Liver (tissue), 9 donors: ENCODE data around the gene C6orf120. TPM values are rescaled to one million over a fixed set of nuclear protein-coding genes. Genes with fewer than 3 reads are reported as not detected.

Experiments
- DNase-seq: peaks from one replicate; pipeline ENCODE4 v3.0.0-alpha.2; 2017; ENCODE audit warnings: low spot score
- H3K27ac ChIP-seq, 2 donors: one replicate each; pipeline ENCODE4 v1.7.0; 2013; ENCODE audit warnings: inconsistent platforms in 2 of 2, low read length in 2 of 2, control low read depth in 1 of 2, low read depth in 1 of 2, mild to moderate bottlenecking in 1 of 2
- H3K27me3 ChIP-seq, 4 donors: one replicate each; pipeline versions ENCODE4 v1.6.1 to v1.7.0; 2013; ENCODE audit warnings: low read length in 3 of 4, inconsistent platforms in 1 of 4, mild to moderate bottlenecking in 1 of 4, moderate library complexity in 1 of 4; ENCODE audit not compliant: control insufficient read depth in 4 of 4, insufficient read depth in 4 of 4
- H3K36me3 ChIP-seq, 4 donors: one replicate each; pipeline versions ENCODE4 v1.6.1 to v1.7.0; 2013; ENCODE audit warnings: low read length in 3 of 4, mild to moderate bottlenecking in 3 of 4, low read depth in 1 of 4, moderate library complexity in 1 of 4; ENCODE audit not compliant: control insufficient read depth in 4 of 4, insufficient read depth in 3 of 4
- H3K4me1 ChIP-seq, 4 donors: one replicate each; pipeline versions ENCODE4 v1.6.1 to v1.7.0; 2013; ENCODE audit warnings: low read length in 3 of 4, mild to moderate bottlenecking in 3 of 4, moderate library complexity in 1 of 4; ENCODE audit not compliant: control insufficient read depth in 4 of 4, insufficient read depth in 4 of 4
- H3K4me3 ChIP-seq, 3 donors: one replicate each; pipeline versions ENCODE4 v1.6.1 to v1.7.0; 2013; ENCODE audit warnings: low read length in 3 of 3, control low read depth in 1 of 3, low read depth in 1 of 3, mild to moderate bottlenecking in 1 of 3
- H3K9ac ChIP-seq, 2 donors: one replicate each; pipeline ENCODE4 v1.7.0; 2013; ENCODE audit warnings: low read length in 2 of 2, mild to moderate bottlenecking in 2 of 2, moderate library complexity in 2 of 2, control low read depth in 1 of 2, low read depth in 1 of 2
- H3K9me3 ChIP-seq, 4 donors: one replicate each; pipeline versions ENCODE4 v1.6.1 to v1.7.0; 2013; ENCODE audit warnings: low read length in 3 of 4; ENCODE audit not compliant: control insufficient read depth in 4 of 4
- ATF3 ChIP-seq: IDR thresholded peaks from 2 replicates; pipeline ENCODE4 v1.6.1; 2016; ENCODE audit warnings: antibody characterized with exemption
- CTCF ChIP-seq: fragments of 150-350 bp; IDR thresholded peaks from 2 replicates; pipeline ENCODE4 v1.5.1; 2017; ENCODE audit warnings: improper control_type of control experiment, low read depth, low read length; ENCODE audit not compliant: missing input control
- EGR1 ChIP-seq, 2 donors: IDR thresholded peaks; 2 replicates each; pipeline ENCODE4 v1.6.1; 2016 to 2018; ENCODE audit warnings: antibody characterized with exemption in 2 of 2, low read depth in 2 of 2
- FOXA1 ChIP-seq: IDR thresholded peaks from 2 replicates; pipeline ENCODE4 v1.6.1; 2016; ENCODE audit warnings: antibody characterized with exemption
- FOXA2 ChIP-seq: IDR thresholded peaks from 2 replicates; pipeline ENCODE4 v1.6.1; 2016; ENCODE audit warnings: antibody characterized with exemption
- HNF4A ChIP-seq, 2 donors: conservative IDR thresholded peaks; 2 replicates each; pipeline ENCODE4 v1.6.1; 2016; ENCODE audit warnings: antibody characterized with exemption in 2 of 2, mild to moderate bottlenecking in 2 of 2
- HNF4G ChIP-seq: IDR thresholded peaks from 2 replicates; pipeline ENCODE4 v1.6.1; 2016; ENCODE audit warnings: antibody characterized with exemption
- JUND ChIP-seq, 2 donors: IDR thresholded peaks; 2 replicates each; pipeline ENCODE4 v1.6.1; 2016; ENCODE audit warnings: antibody characterized with exemption in 2 of 2
- MAX ChIP-seq: IDR thresholded peaks from 2 replicates; pipeline ENCODE4 v1.6.1; 2016; ENCODE audit warnings: antibody characterized with exemption
- NR2F2 ChIP-seq: IDR thresholded peaks from 2 replicates; pipeline ENCODE4 v1.6.1; 2016; ENCODE audit warnings: antibody characterized with exemption
- RAD21 ChIP-seq, 2 donors: IDR thresholded peaks; 2 replicates each; pipeline ENCODE4 v1.6.1; 2016; ENCODE audit warnings: antibody characterized with exemption in 2 of 2, mild to moderate bottlenecking in 2 of 2
- RXRA ChIP-seq, 2 donors: IDR thresholded peaks; 2 replicates each; pipeline ENCODE4 v1.6.1; 2017 to 2018; ENCODE audit warnings: antibody characterized with exemption in 2 of 2, mild to moderate bottlenecking in 1 of 2
- SP1 ChIP-seq: IDR thresholded peaks from 2 replicates; pipeline ENCODE4 v1.6.1; 2018; ENCODE audit warnings: antibody characterized with exemption, mild to moderate bottlenecking
- TAF1 ChIP-seq: conservative IDR thresholded peaks from 2 replicates; pipeline ENCODE4 v1.6.1; 2016; ENCODE audit warnings: antibody characterized with exemption, mild to moderate bottlenecking
- YY1 ChIP-seq: IDR thresholded peaks from 2 replicates; pipeline ENCODE4 v1.6.1; 2016; ENCODE audit warnings: antibody characterized with exemption, mild to moderate bottlenecking
- ZBTB33 ChIP-seq: IDR thresholded peaks from 2 replicates; pipeline ENCODE4 v1.6.1; 2016; ENCODE audit warnings: antibody characterized with exemption
- WGBS: extraction: QIAGEN DNeasy Blood & Tissue Kit; methylation state at CpG from one replicate; pipeline ENCODE4 v1.1.7; 2013; 5-methylcytosine and 5-hydroxymethylcytosine counted together
- polyA plus RNA-seq, 2 donors: library from polyadenylated mRNA; stranded (reverse) in 1 of 2; unstranded in 1 of 2; fragments of 200-250 nt in 1 of 2; fragments of >200 nt in 1 of 2; fragmentation: Nextera tagmentation in 1 of 2; extraction: Ambion mirVana in 1 of 2; gene quantifications; one replicate each; pipeline versions ENCODE4 v1.2.1 to v1.2.3, GENCODE V29; 2013 to 2015
- total RNA-seq, 2 donors: library from RNA; depleted of rRNA; stranded (reverse); fragments of >200 nt; gene quantifications; one replicate each; pipeline ENCODE4 v1.2.3, GENCODE V29; 2014
- donor health status: healthy.
- donor health status: healthy.
- donor health status: healthy.
- donor health status: healthy.
- donor health status: healthy.

C6orf120 gene
- total and polyA plus RNA-seq, 4 donors, result 10.5 to 29.7 (median 19.4) TPM

GRCh38 chr6:169714178-169714577 is 12.3 kb downstream of the C6orf120 start:
- Histone ChIP-seq H3K27ac (peak overlapping the region in 1 of 2 donors; percentile 23), H3K27me3 (no peaks in the 10 kb centered on the region), H3K4me1 (peaks cover 0 to 8% (median 0%) of the 10 kb centered on the region in 4 donors), H3K9me3 (no peaks in the 10 kb centered on the region), H3K4me3 (no peak overlapping the region), H3K9ac (no peak overlapping the region), H3K36me3 (peaks cover 1 to 40% (median 26%) of the 10 kb centered on the region in 4 donors)
- 97% methylated on average over 2 of the region's 2 CpGs for WGBS
- no peak for TF ChIP-seq RAD21 (IDR thresholded peaks at IDR 0.05)
- no peak for TF ChIP-seq YY1
- TF ChIP-seq NR2F2, result no peak
- TF ChIP-seq FOXA2, result no peak
- TF ChIP-seq RXRA (IDR thresholded peaks at IDR 0.05), result no peak
- no peak for TF ChIP-seq HNF4A (conservative IDR thresholded peaks at IDR 0.05)
- no peak for TF ChIP-seq TAF1
- DNase-seq, result no peak

- TF ChIP-seq JUND (IDR thresholded peaks at IDR 0.05) (no peak), RXRA (IDR thresholded peaks at IDR 0.05) (peak in 1 of 2 donors; percentile 12), HNF4G (peak; percentile 64), SP1 (peak; percentile 71), HNF4A (conservative IDR thresholded peaks at IDR 0.05) (peak; percentile 83 to 88)
- Histone ChIP-seq H3K4me1 (peaks cover 0 to 8% (median 0%) of the 10 kb centered on the region in 4 donors), H3K36me3 (peaks cover 1 to 40% (median 26%) of the 10 kb centered on the region in 4 donors), H3K4me3 (no peak overlapping the region), H3K9me3 (no peaks in the 10 kb centered on the region), H3K27me3 (no peaks in the 10 kb centered on the region), H3K9ac (no peak overlapping the region), H3K27ac (peak overlapping the region in 1 of 2 donors; percentile 23)
- 75% methylated on average over 9 of the region's 9 CpGs for WGBS
- no peak for DNase-seq
These were observed 12.7 kb downstream of the C6orf120 start for GRCh38 chr6:169714595-169714994.

- Histone ChIP-seq H3K9ac (no peak overlapping the region), H3K4me3 (no peak overlapping the region), H3K27me3 (no peaks in the 10 kb centered on the region), H3K4me1 (peaks cover 2 to 23% (median 15%) of the 10 kb centered on the region in 4 donors), H3K36me3 (peaks cover 0 to 20% (median 6%) of the 10 kb centered on the region in 4 donors), H3K27ac (no peak overlapping the region), H3K9me3 (no peaks in the 10 kb centered on the region)
- 93% methylated on average over 4 of the region's 4 CpGs for WGBS
- TF ChIP-seq TAF1, result no peak
- TF ChIP-seq NR2F2, result no peak
- TF ChIP-seq MAX, result no peak
- no peak for TF ChIP-seq RAD21 (IDR thresholded peaks at IDR 0.05)
- TF ChIP-seq ZBTB33, result no peak
- TF ChIP-seq RXRA (IDR thresholded peaks at IDR 0.05), result no peak
- TF ChIP-seq FOXA1, result no peak
- no peak for TF ChIP-seq EGR1 (IDR thresholded peaks at IDR 0.05; ENCODE audit: low read depth in 2 of 2)
- no peak for TF ChIP-seq FOXA2
- TF ChIP-seq HNF4A (conservative IDR thresholded peaks at IDR 0.05), result no peak
- no peak for TF ChIP-seq SP1
- TF ChIP-seq ATF3, result no peak
- TF ChIP-seq HNF4G, result no peak
- TF ChIP-seq CTCF, result no peak
- no peak for DNase-seq
These were observed 17.2 kb downstream of the C6orf120 start for GRCh38 chr6:169719117-169719516.
